NB4 (cell line): ENCODE measurements around the gene TMEM184C.

Experiments used
- POLR2A ChIP-seq: IDR thresholded peaks from 2 replicates; pipeline ENCODE4 v1.6.1; 2011; ENCODE audit warnings: mild to moderate bottlenecking; ENCODE audit not compliant: insufficient read length; ENCODE audit errors: extremely low read depth
- TF ChIP-seq, protein P1 (sequence below): IDR thresholded peaks from one replicate; pipeline ENCODE4 v1.5.1; 2012; ENCODE audit warnings: low read depth, low read length
- TF ChIP-seq, protein P2 (sequence below): IDR thresholded peaks from 2 replicates; pipeline ENCODE4 v1.6.1; 2011; ENCODE audit warnings: low read depth, low read length

DNA sequence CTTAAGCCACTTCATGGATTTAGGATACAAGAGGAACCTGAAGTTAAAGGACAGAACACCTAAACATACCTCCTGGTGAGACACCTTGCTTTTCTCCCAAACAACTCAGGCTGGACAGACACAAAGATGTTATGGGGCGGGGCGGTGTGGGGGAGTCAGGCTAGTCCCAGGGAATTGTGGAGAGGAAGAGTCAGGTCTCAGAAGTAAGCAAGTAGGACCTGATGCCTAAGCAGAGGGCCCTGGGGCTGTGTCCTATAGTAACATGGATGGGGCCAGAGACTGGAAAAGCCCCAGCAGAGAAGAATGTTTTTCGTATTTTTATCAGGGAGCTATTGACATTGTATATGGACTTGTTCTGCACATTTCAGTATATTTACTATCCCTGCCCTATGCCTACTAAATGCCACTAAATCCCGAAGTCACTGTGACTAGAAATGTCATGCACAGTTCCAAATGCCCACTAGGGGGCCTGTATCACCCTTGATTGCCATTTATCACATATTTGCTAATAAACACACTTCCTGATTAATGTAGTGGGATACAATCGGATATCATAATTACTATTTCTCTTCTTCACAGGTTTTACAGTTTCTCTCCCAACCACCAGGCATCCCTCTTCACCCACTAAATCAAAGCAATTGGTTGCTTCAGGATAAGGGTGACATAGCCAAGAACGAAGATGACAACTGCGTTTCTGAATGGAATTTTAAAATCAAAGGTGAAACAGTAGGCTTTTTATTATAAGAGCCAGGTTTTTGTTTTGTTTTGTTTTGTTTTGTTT, 90.9 kb downstream of the TMEM184C start:
- TF ChIP-seq, protein P1, sequence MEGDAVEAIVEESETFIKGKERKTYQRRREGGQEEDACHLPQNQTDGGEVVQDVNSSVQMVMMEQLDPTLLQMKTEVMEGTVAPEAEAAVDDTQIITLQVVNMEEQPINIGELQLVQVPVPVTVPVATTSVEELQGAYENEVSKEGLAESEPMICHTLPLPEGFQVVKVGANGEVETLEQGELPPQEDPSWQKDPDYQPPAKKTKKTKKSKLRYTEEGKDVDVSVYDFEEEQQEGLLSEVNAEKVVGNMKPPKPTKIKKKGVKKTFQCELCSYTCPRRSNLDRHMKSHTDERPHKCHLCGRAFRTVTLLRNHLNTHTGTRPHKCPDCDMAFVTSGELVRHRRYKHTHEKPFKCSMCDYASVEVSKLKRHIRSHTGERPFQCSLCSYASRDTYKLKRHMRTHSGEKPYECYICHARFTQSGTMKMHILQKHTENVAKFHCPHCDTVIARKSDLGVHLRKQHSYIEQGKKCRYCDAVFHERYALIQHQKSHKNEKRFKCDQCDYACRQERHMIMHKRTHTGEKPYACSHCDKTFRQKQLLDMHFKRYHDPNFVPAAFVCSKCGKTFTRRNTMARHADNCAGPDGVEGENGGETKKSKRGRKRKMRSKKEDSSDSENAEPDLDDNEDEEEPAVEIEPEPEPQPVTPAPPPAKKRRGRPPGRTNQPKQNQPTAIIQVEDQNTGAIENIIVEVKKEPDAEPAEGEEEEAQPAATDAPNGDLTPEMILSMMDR = peak; percentile 82
- TF ChIP-seq, protein P2, sequence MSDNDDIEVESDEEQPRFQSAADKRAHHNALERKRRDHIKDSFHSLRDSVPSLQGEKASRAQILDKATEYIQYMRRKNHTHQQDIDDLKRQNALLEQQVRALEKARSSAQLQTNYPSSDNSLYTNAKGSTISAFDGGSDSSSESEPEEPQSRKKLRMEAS = no peak
- TF ChIP-seq POLR2A = no peak
